GM18870 (cell line): ENCODE results near the gene SLC25A25.

Experiments used
- ATAC-seq: cut with Tn5 transposase; IDR thresholded peaks from one replicate; pipeline ENCODE4 v1.9.1; 2021; ENCODE audit warnings: moderate library complexity; ENCODE audit not compliant: unreplicated experiment

Gene SLC25A25

GRCh38 chr9:128096616-128097536 is 28.8 kb downstream of the SLC25A25 start:
- ATAC-seq, result no peak

DNA sequence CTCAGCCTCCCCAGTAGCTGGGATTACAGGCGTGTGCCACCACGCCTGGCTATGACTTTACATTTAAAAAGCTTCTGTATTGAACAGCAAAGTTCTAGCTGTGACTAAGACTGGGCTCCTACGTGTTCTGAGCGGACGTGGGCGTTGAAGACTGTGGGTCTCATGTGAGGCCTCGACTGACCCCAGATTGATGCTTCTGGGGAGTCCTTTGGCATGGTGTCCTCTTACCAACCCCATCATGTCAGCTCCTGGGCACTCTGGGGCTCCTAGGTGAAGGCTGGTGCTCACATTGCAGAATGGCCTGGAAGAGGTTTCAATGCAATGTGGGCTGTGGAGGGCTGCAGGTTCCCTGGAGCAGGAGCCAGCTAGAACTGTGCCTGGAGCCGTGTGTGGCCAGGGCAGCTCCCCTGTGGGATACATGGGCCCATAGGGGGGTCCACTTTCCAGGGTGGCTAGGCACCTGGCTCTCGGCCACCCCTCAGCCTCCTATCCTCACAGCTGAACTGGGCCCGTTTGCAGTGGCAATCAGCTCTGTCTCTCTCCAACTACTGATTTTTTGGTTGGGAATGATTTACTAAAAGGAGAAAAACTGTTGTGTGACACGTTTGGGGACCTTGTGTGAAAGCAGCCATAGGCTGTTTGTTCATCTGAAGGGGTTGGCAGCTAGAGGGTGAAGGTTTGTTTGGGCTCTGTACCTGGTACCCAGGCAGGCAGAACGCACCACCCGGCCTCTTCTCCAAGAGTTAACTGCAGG is 29.7 kb downstream of the SLC25A25 start:
- no peak for ATAC-seq

DNA sequence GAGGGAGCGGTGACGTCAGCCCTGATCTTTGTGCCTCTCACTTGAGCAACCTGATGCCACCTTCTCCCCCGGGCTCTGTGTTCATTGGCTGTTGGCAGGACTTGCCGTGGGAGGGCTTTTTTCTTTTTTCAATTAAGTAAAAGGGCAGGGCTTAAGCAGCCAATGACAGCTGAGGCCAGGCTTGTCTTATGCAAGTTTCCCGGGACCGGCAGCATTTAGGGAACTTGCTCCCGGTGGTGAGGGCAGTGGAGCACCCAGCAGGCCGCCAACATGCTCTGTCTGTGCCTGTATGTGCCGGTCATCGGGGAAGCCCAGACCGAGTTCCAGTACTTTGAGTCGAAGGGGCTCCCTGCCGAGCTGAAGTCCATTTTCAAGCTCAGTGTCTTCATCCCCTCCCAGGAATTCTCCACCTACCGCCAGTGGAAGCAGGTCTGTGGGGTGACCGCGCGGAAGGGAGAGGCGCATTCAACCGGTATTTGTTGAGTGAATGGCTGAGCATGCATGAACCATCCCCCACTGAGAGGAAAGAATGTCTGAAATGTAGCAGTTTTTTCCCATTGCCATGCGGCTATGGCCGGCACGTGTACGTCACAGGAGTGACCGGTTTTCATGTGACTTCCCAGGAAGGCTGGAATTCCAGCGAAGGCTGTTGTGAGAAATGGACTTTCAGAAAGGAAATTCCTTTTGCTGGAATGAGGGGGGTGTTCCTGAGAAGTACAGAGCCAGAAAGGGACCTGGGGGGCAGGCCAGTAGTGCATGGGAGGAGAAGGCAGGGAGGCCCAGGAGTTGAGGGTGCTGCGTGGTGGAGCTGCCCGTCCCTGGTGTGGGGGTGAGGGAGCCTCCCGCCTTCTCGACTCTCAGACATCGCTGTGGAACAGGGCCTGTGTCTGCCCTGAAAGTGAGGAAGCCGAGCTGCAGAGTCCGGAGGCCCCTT is 30.5 kb downstream of the SLC25A25 start:
- no peak for ATAC-seq

DNA sequence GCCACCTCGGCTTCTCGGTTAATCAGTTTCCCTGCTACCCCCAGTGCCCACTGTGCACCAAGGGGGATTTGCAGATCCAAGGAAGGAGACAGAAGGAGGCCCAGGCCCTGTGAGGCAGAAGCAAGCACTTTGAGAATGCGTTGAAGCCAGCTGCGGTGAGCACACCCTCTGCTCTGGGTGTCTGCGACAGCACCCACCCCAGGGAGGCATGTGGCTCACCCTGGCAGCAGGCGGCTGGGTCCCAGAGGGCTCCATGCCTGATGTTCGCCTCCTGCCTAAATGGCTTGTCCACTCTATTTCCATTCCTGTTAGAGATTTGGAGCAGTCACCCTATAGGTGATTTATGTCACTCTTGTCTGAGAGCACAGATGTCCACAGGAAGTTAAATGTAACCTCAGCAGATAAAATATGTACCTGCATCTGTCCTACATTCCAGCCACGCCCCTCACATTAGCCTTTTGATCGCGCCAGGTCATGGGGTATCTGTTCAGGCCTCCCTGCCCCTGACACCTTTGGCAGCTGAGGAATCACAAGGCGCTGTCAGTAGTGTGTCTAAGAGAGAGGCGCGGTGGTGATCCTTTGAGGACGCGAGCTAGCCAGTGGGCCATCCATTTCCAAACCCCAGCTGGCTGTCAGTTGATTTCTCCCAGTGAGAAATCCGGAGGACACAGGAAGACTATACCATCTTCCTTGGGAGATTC is 31.3 kb downstream of the SLC25A25 start:
- ATAC-seq, result no peak

DNA sequence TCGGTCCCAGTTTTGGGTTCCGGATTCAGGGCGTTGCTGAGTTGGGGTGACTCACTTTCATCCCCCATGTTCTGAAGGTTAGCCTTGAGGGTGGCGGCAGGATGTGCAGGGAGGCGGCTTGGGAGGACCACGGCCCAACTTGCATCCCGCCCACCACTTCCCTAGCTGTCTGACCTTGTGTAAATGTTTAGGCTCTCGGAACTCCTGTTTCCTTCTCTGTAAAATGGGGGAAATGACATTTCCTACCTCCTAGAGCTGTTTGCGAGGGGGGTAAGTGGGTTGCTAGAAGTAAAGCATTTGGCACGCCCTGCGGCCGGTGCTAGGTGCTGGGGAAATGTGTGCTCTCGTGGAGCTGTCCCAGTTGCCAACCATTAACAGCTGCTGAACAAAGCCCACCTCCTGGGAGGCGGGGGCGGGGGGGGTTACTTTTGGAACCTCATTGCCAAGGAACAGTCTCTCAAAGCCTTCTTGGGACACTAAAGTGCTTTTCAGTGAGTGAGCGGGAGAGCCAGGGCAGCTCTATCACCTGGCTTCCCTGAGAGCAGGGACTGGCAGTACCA is 32.0 kb downstream of the SLC25A25 start:
- no peak for ATAC-seq

DNA sequence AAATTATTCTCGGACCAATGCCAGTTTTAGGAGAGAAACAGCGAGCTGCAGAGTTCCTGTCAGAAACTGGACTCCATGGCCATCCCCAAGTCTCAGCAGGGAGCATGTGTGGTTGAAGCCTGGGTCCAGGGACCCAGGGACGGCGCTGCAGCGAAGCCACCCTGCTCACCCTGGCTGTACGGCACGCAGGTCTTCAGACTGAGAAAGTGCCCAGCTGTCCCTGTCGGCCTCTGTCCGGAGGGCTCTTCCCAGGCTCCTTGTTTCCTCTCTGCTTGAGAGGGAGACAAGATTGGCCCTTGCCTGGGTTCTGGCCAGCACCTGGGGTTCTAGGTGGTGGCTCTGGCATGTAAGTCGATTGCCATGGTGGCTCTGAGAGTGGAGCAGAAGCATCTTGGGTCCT is 32.5 kb downstream of the SLC25A25 start:
- ATAC-seq, result no peak

DNA sequence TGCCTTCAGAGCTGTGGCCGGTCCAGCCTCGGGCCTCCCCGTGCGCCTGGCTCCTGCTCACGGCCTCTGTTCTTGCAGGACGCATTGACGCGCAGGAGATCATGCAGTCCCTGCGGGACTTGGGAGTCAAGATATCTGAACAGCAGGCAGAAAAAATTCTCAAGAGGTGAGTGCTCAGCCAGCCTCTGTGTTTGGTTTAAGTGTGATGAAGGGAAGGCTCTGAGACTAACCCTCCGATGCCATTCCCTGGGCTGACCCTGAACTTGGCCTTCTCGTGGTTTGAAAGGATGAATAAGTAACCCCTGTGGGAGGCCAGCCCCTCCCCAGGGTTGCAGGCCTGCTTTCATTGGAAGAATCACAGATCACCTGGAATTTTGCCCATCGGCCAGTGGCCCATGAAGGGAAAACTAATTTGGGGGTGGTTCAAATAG is 33.2 kb downstream of the SLC25A25 start:
- no peak for ATAC-seq

DNA sequence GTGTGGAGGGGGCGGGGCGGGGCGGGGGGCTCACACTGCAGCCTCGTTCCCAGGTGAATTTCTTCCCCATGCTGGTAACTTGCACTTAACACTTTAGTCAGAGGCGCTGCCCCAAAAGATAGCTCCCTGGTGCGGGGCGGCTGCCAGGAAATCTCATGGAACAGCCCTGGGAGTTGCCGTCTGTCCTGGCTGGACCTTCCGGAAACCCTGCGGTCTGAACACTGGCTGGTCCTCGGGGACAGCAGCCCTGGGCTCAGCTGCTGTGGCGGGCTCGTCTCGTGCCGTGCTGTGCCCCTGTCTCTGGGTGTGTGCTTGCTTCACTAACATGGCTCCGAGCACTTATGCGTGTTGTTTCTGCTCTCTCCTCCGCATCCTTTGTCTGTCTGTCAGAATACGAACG is 33.7 kb downstream of the SLC25A25 start:
- no peak for ATAC-seq

- no peak for ATAC-seq
Measured at GRCh38 chr9:128102196-128102595, 34.2 kb downstream of the SLC25A25 start.

DNA sequence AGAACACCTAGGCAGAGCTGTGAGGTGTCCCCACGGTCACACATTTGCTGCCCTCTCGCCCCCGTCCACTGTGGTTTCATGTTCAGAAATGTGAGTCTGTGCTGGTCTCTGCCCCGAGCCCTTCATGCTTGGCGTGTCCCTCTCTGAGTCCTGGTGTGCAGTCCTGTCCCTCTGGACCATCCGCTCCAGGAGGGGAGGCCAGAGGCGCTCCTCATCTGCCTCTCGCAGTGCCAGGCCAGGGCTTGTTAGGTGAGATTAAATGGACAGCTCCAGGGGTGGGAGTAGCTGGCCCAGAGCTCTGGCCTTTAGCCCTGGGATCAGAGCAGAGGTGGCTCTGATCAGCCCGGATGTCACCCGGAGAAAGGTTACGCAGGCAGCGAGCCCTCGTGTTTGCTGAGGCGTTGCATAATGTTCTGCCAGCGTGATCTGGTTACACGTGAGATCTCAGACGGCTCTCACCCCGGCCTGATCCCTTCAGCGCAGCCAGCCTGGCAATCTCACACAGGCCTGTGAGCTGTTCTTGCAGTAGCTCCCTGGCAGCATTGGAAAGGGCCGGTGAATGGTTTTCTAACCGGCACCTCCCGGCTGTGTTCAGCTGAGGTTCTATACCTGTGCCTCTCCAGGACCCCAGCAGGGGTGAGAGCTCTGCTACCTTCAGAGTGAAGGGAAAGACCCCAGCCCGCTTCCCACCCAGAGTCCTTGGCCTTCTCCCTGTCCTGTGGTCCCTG is 35.0 kb downstream of the SLC25A25 start:
- ATAC-seq, result no peak

DNA sequence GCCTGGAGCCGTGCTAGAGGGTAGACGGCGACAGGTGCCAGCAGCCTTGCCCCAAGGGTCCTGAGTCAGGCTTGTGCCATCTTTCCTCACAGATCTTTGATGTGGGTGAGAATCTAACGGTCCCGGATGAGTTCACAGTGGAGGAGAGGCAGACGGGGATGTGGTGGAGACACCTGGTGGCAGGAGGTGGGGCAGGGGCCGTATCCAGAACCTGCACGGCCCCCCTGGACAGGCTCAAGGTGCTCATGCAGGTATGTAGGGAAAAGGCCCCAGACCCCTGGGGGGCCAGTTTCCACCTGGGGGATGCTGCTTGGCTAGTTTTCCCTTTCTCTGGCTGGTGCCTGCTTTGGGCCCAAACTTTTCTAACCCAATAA is 35.5 kb downstream of the SLC25A25 start:
- ATAC-seq, result no peak

DNA sequence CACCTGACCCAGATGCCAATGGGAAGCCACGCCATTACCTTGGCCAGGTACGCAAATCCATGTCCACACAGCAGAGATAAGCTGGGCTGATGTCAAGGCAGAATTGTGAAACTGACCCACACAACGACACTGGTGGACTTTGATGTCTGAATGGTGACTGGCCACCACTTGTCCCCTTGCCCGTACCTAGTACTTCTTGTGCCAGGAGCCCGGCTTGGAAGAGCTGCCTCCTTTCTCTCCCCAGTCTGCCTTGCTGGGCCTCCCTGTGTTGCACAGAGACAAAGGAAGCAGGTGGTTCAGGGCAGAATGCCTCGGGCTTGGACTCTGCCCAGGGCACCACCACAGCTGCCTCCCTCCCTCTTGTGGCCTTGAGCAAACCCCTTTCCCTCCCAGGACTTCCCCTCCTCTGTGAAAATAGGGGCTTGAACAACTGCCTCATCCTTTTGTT is 36.2 kb downstream of the SLC25A25 start:
- ATAC-seq, result no peak

DNA sequence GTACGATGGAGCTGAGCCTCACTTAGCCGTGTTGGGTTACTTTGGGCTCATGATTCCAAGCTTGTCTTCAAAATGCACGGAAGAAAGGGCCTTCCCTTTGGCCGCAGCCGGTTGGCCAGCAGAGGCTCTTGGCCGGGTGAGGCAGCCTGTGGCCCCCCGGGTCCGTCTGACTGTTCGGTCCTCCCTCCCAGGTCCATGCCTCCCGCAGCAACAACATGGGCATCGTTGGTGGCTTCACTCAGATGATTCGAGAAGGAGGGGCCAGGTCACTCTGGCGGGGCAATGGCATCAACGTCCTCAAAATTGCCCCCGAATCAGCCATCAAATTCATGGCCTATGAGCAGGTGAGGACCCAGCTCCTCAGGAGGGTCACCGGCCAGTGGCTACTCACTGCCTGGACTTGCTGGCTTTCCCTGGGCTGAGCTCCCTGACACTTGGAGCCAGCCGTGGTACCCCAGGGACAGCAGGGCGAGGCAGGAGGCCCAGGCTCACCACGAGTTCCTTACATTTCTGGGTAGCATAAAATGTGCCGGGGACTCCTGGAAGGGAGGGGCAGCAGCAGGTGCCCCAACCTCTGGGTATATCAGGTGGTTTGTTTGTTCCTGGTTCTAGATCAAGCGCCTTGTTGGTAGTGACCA is 37.6 kb downstream of the SLC25A25 start:
- no peak for ATAC-seq

DNA sequence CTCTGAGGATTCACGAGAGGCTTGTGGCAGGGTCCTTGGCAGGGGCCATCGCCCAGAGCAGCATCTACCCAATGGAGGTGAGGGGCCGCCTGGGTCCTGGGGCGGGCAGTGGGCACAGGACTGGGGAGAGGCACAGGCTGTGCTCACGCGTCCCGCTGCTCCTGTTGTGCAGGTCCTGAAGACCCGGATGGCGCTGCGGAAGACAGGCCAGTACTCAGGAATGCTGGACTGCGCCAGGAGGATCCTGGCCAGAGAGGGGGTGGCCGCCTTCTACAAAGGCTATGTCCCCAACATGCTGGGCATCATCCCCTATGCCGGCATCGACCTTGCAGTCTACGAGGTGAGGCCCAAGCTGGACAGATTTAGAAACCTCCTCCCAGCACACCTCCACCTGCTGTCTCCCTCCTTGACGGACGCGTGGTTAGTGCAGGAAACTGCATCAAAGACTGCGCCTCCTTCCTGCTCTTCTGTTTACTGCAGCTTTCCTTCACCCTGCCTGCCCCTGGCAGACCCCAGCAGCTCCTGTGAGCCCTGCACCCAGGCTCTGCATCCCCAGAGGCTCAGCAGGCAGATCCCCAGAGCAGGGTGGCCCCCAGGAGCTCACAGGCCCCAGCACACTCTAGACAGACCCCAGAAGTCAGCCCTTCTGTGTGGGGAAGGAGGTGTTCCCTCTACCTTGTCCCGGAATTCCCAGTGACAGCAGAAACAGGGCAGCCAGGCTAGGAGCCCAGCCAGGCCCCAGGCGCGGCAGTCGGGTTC is 38.3 kb downstream of the SLC25A25 start:
- no peak for ATAC-seq

GRCh38 chr9:128106940-128107467 is 39.0 kb downstream of the SLC25A25 start:
- no peak for ATAC-seq

DNA sequence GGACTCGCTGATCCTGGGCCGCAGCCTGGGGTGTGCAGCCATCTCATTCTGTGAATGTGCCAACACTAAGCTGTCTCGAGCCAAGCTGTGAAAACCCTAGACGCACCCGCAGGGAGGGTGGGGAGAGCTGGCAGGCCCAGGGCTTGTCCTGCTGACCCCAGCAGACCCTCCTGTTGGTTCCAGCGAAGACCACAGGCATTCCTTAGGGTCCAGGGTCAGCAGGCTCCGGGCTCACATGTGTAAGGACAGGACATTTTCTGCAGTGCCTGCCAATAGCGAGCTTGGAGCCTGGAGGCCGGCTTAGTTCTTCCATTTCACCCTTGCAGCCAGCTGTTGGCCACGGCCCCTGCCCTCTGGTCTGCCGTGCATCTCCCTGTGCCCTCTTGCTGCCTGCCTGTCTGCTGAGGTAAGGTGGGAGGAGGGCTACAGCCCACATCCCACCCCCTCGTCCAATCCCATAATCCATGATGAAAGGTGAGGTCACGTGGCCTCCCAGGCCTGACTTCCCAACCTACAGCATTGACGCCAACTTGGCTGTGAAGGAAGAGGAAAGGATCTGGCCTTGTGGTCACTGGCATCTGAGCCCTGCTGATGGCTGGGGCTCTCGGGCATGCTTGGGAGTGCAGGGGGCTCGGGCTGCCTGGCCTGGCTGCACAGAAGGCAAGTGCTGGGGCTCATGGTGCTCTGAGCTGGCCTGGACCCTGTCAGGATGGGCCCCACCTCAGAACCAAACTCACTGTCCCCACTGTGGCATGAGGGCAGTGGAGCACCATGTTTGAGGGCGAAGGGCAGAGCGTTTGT is 39.6 kb downstream of the SLC25A25 start:
- no peak for ATAC-seq
